ENCODE data around the gene YWHAH. TPM values are rescaled to one million over a fixed set of nuclear protein-coding genes. Genes with fewer than 3 reads are reported as not detected.
"Not testable (repeated sequence)": the region's sequence is repeated elsewhere in the genome, so short reads cannot be mapped to it uniquely, and the experiment has no call there.

Gene YWHAH
- total RNA-seq, 1 donor from 2014 or later = 285 TPM

GRCh38 chr22:31977939-31978338, 33.6 kb downstream of the YWHAH start:
- no peak overlapping the region for H3K4me3 Mint-ChIP-seq (ENCODE audit: unreplicated experiment)
- H3K9me3 Mint-ChIP-seq (ENCODE audit: unreplicated experiment) = no peaks in the 10 kb centered on the region
- TF ChIP-seq CTCF (IDR thresholded peaks at IDR 0.05; ENCODE audit: unreplicated experiment) = no peak
- H3K4me1 Mint-ChIP-seq (ENCODE audit: unreplicated experiment) = peaks cover 6% of the 10 kb centered on the region
- H3K27me3 Mint-ChIP-seq (ENCODE audit: unreplicated experiment) = peaks cover 9% of the 10 kb centered on the region
- no peak for DNase-seq (ENCODE audit: low spot score)
- no peak overlapping the region for H3K27ac Mint-ChIP-seq (ENCODE audit: unreplicated experiment)
- no peaks in the 10 kb centered on the region for H3K36me3 Mint-ChIP-seq (ENCODE audit: low read depth, unreplicated experiment)

- H3K27ac Mint-ChIP-seq (ENCODE audit: unreplicated experiment) = no peak overlapping the region
- H3K9me3 Mint-ChIP-seq (ENCODE audit: unreplicated experiment) = no peaks in the 10 kb centered on the region
- no peak for TF ChIP-seq CTCF (IDR thresholded peaks at IDR 0.05; ENCODE audit: unreplicated experiment)
- DNase-seq (ENCODE audit: low spot score) = no peak
- H3K36me3 Mint-ChIP-seq (ENCODE audit: low read depth, unreplicated experiment) = no peaks in the 10 kb centered on the region
- no peaks in the 10 kb centered on the region for H3K4me1 Mint-ChIP-seq (ENCODE audit: unreplicated experiment)
- no peak overlapping the region for H3K4me3 Mint-ChIP-seq (ENCODE audit: unreplicated experiment)
- H3K27me3 Mint-ChIP-seq (ENCODE audit: unreplicated experiment) = peaks cover 2% of the 10 kb centered on the region
Measured at GRCh38 chr22:31980628-31981027, 36.3 kb downstream of the YWHAH start.

- not testable (repeated sequence) for H3K27ac Mint-ChIP-seq (ENCODE audit: unreplicated experiment); H3K4me3 Mint-ChIP-seq (ENCODE audit: unreplicated experiment); H3K27me3 Mint-ChIP-seq (ENCODE audit: unreplicated experiment); H3K36me3 Mint-ChIP-seq (ENCODE audit: low read depth, unreplicated experiment); DNase-seq (ENCODE audit: low spot score); H3K4me1 Mint-ChIP-seq (ENCODE audit: unreplicated experiment); H3K9me3 Mint-ChIP-seq (ENCODE audit: unreplicated experiment)
Measured at GRCh38 chr22:31981976-31982375, 37.6 kb downstream of the YWHAH start.

- Mint-ChIP-seq H3K4me3 (ENCODE audit: unreplicated experiment) (no peak overlapping the region), H3K27ac (ENCODE audit: unreplicated experiment) (no peak overlapping the region), H3K9me3 (ENCODE audit: unreplicated experiment) (no peaks in the 10 kb centered on the region), H3K4me1 (ENCODE audit: unreplicated experiment) (no peaks in the 10 kb centered on the region), H3K36me3 (ENCODE audit: low read depth, unreplicated experiment) (no peaks in the 10 kb centered on the region), H3K27me3 (ENCODE audit: unreplicated experiment) (no peaks in the 10 kb centered on the region)
- no peak for TF ChIP-seq CTCF (IDR thresholded peaks at IDR 0.05; ENCODE audit: unreplicated experiment)
- DNase-seq (ENCODE audit: low spot score) = no peak
Measured at GRCh38 chr22:31983911-31984656, 39.7 kb downstream of the YWHAH start.

- TF ChIP-seq CTCF (IDR thresholded peaks at IDR 0.05; ENCODE audit: unreplicated experiment) = no peak
- no peaks in the 10 kb centered on the region for H3K27me3 Mint-ChIP-seq (ENCODE audit: unreplicated experiment)
- H3K4me3 Mint-ChIP-seq (ENCODE audit: unreplicated experiment) = no peak overlapping the region
- H3K9me3 Mint-ChIP-seq (ENCODE audit: unreplicated experiment) = no peaks in the 10 kb centered on the region
- DNase-seq (ENCODE audit: low spot score) = no peak
- no peaks in the 10 kb centered on the region for H3K4me1 Mint-ChIP-seq (ENCODE audit: unreplicated experiment)
- no peak overlapping the region for H3K27ac Mint-ChIP-seq (ENCODE audit: unreplicated experiment)
- no peaks in the 10 kb centered on the region for H3K36me3 Mint-ChIP-seq (ENCODE audit: low read depth, unreplicated experiment)
Measured at GRCh38 chr22:31987218-31987617, 42.9 kb downstream of the YWHAH start.
